GM23338 (cell line): ENCODE data around the gene PLEKHB1. TPM values are rescaled to one million over a fixed set of nuclear protein-coding genes. Genes with fewer than 3 reads are reported as not detected.

Experiments used
- ATAC-seq: fragments of 200-7000 bp; cut with Tn5 transposase; 3 replicates; pipeline ENCODE4 v1.9.1; 2020
- DNase-seq: peaks from one replicate; pipeline ENCODE4 v3.0.0-alpha.2; 2015; ENCODE audit warnings: low spot score
- H2AFZ ChIP-seq: fragments of 200-600 bp; sonication (generic); 2 replicates; pipeline ENCODE4 v1.8.0; 2016; ENCODE audit warnings: antibody characterized with exemption, mild to moderate bottlenecking, moderate library complexity
- H3F3A ChIP-seq: fragments of 200-600 bp; sonication (generic); replicated peaks from 2 replicates; pipeline ENCODE4 v1.8.0; 2017; ENCODE audit warnings: antibody characterized with exemption, mixed run types, low read depth
- H3K27ac ChIP-seq: fragments of 200-600 bp; sonication (generic); 2 replicates; pipeline ENCODE4 v1.6.1; 2016; ENCODE audit warnings: low read depth
- H3K27me3 ChIP-seq: fragments of 200-600 bp; sonication (generic); 2 replicates; pipeline ENCODE4 v1.8.0; 2016; ENCODE audit warnings: mild to moderate bottlenecking, mixed run types, moderate library complexity; ENCODE audit not compliant: insufficient read depth
- H3K36me3 ChIP-seq: fragments of 200-600 bp; sonication (generic); 2 replicates; pipeline ENCODE4 v1.8.0; 2016; ENCODE audit warnings: mild to moderate bottlenecking; ENCODE audit not compliant: insufficient read depth
- H3K4me1 ChIP-seq: fragments of 200-600 bp; sonication (generic); 2 replicates; pipeline ENCODE4 v1.8.0; 2016; ENCODE audit warnings: mild to moderate bottlenecking, moderate library complexity; ENCODE audit not compliant: insufficient read depth
- H3K4me2 ChIP-seq: fragments of 200-600 bp; sonication (generic); 2 replicates; pipeline ENCODE4 v1.7.1; 2017; ENCODE audit warnings: mixed run types
- H3K4me3 ChIP-seq: fragments of 200-600 bp; sonication (generic); 2 replicates; pipeline ENCODE4 v1.6.1; 2016; ENCODE audit warnings: mixed run types
- H3K79me2 ChIP-seq: fragments of 200-600 bp; sonication (generic); replicated peaks from 2 replicates; pipeline ENCODE4 v1.8.0; 2017; ENCODE audit warnings: mild to moderate bottlenecking; ENCODE audit not compliant: insufficient read depth
- H3K9me2 ChIP-seq: fragments of 200-600 bp; sonication (generic); 2 replicates; pipeline ENCODE4 v1.8.0; 2017; ENCODE audit not compliant: insufficient read depth
- H4K20me1 ChIP-seq: fragments of 200-600 bp; sonication (generic); replicated peaks from 2 replicates; pipeline ENCODE4 v1.8.0; 2017; ENCODE audit warnings: mild to moderate bottlenecking; ENCODE audit not compliant: insufficient read depth
- H3K27ac Mint-ChIP-seq: 2 replicates; pipeline ENCODE4 v1.8.0; 2020; ENCODE audit warnings: inconsistent platforms, mild to moderate bottlenecking, moderate library complexity, mixed read lengths
- H3K27me3 Mint-ChIP-seq: 3 replicates; pipeline ENCODE4 v1.8.0; 2022; ENCODE audit warnings: low read depth, mild to moderate bottlenecking, moderate library complexity, mixed read lengths, inconsistent platforms; ENCODE audit not compliant: insufficient read depth, poor library complexity
- H3K36me3 Mint-ChIP-seq: 3 replicates; pipeline ENCODE4 v1.8.0; 2021; ENCODE audit warnings: low read depth, mild to moderate bottlenecking, inconsistent platforms, moderate library complexity, mixed read lengths
- H3K4me1 Mint-ChIP-seq: 3 replicates; pipeline ENCODE4 v1.8.0; 2020; ENCODE audit warnings: mild to moderate bottlenecking, inconsistent platforms, mixed read lengths
- H3K4me3 Mint-ChIP-seq: 3 replicates; pipeline ENCODE4 v1.8.0; 2021; ENCODE audit warnings: moderate library complexity, mild to moderate bottlenecking, inconsistent platforms, mixed read lengths
- H3K9me3 Mint-ChIP-seq: 3 replicates; pipeline ENCODE4 v1.8.0; 2020; ENCODE audit warnings: moderate library complexity, mild to moderate bottlenecking, inconsistent platforms, mixed read lengths
- CTCF ChIP-seq, 2 experiments: fragments of 200-600 bp in 1 of 2; sonication (generic) in 1 of 2; conservative IDR thresholded peaks; 2 replicates each; pipeline versions ENCODE4 v1.5.1 to v1.6.1; 2016 to 2017; ENCODE audit warnings: antibody characterized with exemption in 2 of 2, low read depth in 2 of 2, mild to moderate bottlenecking in 2 of 2, moderate library complexity in 1 of 2
- POLR2AphosphoS5 ChIP-seq: IDR thresholded peaks from 2 replicates; pipeline ENCODE4 v1.6.1; 2016; ENCODE audit warnings: antibody characterized with exemption, low read depth
- ZNF331 ChIP-seq: fragments of 250-450 bp; sonication (Bioruptor Pico); IDR thresholded peaks from 2 replicates; pipeline ENCODE4 v1.5.0; 2020; ENCODE audit warnings: low read depth, mild to moderate bottlenecking, moderate library complexity
- ZNF462 ChIP-seq: fragments of 250-450 bp; sonication (Bioruptor Pico); IDR thresholded peaks from 2 replicates; pipeline ENCODE4 v1.5.0; 2020; ENCODE audit warnings: mild to moderate bottlenecking, moderate library complexity
- polyA plus RNA-seq: library from polyadenylated mRNA; unstranded; fragments of >200 nt; fragmentation: Nextera tagmentation; extraction: Ambion mirVana; gene quantifications from 2 replicates; pipeline ENCODE4 v1.2.1, GENCODE V29; 2016
- total RNA-seq: library from RNA; depleted of rRNA; stranded (reverse); fragments of >200 nt; shearing (Covaris generic); gene quantifications from 2 replicates; pipeline ENCODE4 v1.2.3, GENCODE V29; 2014

Gene PLEKHB1
- total and polyA plus RNA-seq, 2 experiments from 2014 or later = 20.1 to 20.8 TPM

GRCh38 chr11:73651661-73652045 is 5.3 kb downstream of the PLEKHB1 start:
- Mint-ChIP-seq H3K27me3 (peaks cover 12% of the 10 kb centered on the region), H3K9me3 (no peaks in the 10 kb centered on the region), H3K4me1 (peaks cover 37% of the 10 kb centered on the region), H3K4me3 (no peak overlapping the region), H3K27ac (no peak overlapping the region), H3K36me3 (no peaks in the 10 kb centered on the region)
- ATAC-seq (no peak), DNase-seq (no peak)
- TF ChIP-seq ZNF462 (CRISPR knock-in tag) = no peak
- no peak for TF ChIP-seq POLR2AphosphoS5
- TF ChIP-seq ZNF331 (CRISPR knock-in tag) = no peak
- no peak for TF ChIP-seq CTCF (conservative IDR thresholded peaks at IDR 0.05; ENCODE audit: low read depth in 2 of 2)
- no peaks in the 10 kb centered on the region; the same call in 1 of the 2 replicates for H4K20me1 ChIP-seq
- H2AFZ ChIP-seq = no peak overlapping the region
- 0 out of 2 replicates have a peak, but pooled peaks cover 5% of the 10 kb centered on the region for H3F3A ChIP-seq
- H3K4me3 ChIP-seq = no peak overlapping the region
- H3K36me3 ChIP-seq = no peaks in the 10 kb centered on the region
- no peaks in the 10 kb centered on the region for H3K9me2 ChIP-seq
- no peak overlapping the region for H3K4me2 ChIP-seq
- H3K27me3 ChIP-seq = peaks cover 8% of the 10 kb centered on the region; the same call in 1 of the 2 replicates
- no peak overlapping the region for H3K27ac ChIP-seq
- peaks cover 16% of the 10 kb centered on the region for H3K4me1 ChIP-seq
- H3K79me2 ChIP-seq = no peaks in the 10 kb centered on the region
